Measurements from ENCODE around the gene TGFBR3. TPM values are rescaled to one million over a fixed set of nuclear protein-coding genes. Genes with fewer than 3 reads are reported as not detected.

TGFBR3 gene
- total and polyA plus RNA-seq, 2 of the 4 experiments (the other 2 are of a cell fraction), result 3.0 to 11.3 TPM

- no peak for DNase-seq
- no peak overlapping the region for H4K8ac ChIP-seq (ENCODE audit: low read depth in 2 of 2, low read length in 2 of 2)
- no peak overlapping the region for H4K91ac ChIP-seq (ENCODE audit: insufficient read depth, low read depth, low read length)
- TF ChIP-seq, protein P1, sequence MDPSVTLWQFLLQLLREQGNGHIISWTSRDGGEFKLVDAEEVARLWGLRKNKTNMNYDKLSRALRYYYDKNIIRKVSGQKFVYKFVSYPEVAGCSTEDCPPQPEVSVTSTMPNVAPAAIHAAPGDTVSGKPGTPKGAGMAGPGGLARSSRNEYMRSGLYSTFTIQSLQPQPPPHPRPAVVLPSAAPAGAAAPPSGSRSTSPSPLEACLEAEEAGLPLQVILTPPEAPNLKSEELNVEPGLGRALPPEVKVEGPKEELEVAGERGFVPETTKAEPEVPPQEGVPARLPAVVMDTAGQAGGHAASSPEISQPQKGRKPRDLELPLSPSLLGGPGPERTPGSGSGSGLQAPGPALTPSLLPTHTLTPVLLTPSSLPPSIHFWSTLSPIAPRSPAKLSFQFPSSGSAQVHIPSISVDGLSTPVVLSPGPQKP (IDR thresholded peaks at IDR 0.05; ENCODE audit: borderline replicate concordance, low read depth, low read length), result no peak
- TF ChIP-seq, protein P2, sequence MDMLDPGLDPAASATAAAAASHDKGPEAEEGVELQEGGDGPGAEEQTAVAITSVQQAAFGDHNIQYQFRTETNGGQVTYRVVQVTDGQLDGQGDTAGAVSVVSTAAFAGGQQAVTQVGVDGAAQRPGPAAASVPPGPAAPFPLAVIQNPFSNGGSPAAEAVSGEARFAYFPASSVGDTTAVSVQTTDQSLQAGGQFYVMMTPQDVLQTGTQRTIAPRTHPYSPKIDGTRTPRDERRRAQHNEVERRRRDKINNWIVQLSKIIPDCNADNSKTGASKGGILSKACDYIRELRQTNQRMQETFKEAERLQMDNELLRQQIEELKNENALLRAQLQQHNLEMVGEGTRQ (IDR thresholded peaks at IDR 0.05; ENCODE audit: low read depth, low read length), result no peak
- TF ChIP-seq POLR2A (IDR thresholded peaks at IDR 0.05; ENCODE audit: low read depth, low read length) (no peak), MAFK (IDR thresholded peaks at IDR 0.05; ENCODE audit: low read depth, low read length) (no peak), MAZ (IDR thresholded peaks at IDR 0.05; ENCODE audit: borderline replicate concordance, low read depth, low read length) (no peak), SMC3 (IDR thresholded peaks at IDR 0.05; ENCODE audit: low read depth, low read length) (no peak), MXI1 (IDR thresholded peaks at IDR 0.05; ENCODE audit: borderline replicate concordance, low read depth, low read length) (no peak), CEBPB (IDR thresholded peaks at IDR 0.05; ENCODE audit: low read depth, low read length) (no peak)
- TF ChIP-seq, protein P3, sequence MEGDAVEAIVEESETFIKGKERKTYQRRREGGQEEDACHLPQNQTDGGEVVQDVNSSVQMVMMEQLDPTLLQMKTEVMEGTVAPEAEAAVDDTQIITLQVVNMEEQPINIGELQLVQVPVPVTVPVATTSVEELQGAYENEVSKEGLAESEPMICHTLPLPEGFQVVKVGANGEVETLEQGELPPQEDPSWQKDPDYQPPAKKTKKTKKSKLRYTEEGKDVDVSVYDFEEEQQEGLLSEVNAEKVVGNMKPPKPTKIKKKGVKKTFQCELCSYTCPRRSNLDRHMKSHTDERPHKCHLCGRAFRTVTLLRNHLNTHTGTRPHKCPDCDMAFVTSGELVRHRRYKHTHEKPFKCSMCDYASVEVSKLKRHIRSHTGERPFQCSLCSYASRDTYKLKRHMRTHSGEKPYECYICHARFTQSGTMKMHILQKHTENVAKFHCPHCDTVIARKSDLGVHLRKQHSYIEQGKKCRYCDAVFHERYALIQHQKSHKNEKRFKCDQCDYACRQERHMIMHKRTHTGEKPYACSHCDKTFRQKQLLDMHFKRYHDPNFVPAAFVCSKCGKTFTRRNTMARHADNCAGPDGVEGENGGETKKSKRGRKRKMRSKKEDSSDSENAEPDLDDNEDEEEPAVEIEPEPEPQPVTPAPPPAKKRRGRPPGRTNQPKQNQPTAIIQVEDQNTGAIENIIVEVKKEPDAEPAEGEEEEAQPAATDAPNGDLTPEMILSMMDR (conservative IDR thresholded peaks at IDR 0.05; ENCODE audit: low read depth, low read length), result no peak
- no peaks in the 10 kb centered on the region for H3K27me3 ChIP-seq (ENCODE audit: control insufficient read depth, insufficient read depth, low read length)
- H3K56ac ChIP-seq (ENCODE audit: extremely low read depth, insufficient read depth, low read length), result no peak overlapping the region
- ChIA-PET CTCF (no interaction called here), POLR2A (ENCODE audit: unreplicated experiment) (no interaction called here)
- H3K23ac ChIP-seq (ENCODE audit: low read depth, low read length), result no peak overlapping the region
- H3K4me1 ChIP-seq (ENCODE audit: control insufficient read depth, insufficient read depth, low read length), result peaks cover 5% of the 10 kb centered on the region
- H3K14ac ChIP-seq (replicated peaks; ENCODE audit: low read depth, low read length), result no peak overlapping the region
- no peak overlapping the region for H2AK5ac ChIP-seq (ENCODE audit: low read depth, low read length)
- intact Hi-C loops (cut with micrococcal nuclease) (no loop called here), dilution Hi-C loops (cut with HindIII; ENCODE audit: low sequenced_read_pairs, unreplicated experiment) (no loop called here), in situ Hi-C loops (cut with MboI; ENCODE audit: low sequenced_read_pairs) (no loop called here)
- H2BK120ac ChIP-seq (ENCODE audit: low read depth, low read length), result no peak overlapping the region
- H3K4me3 ChIP-seq (ENCODE audit: insufficient read depth, low read depth, low read length), result no peak overlapping the region
- H2BK5ac ChIP-seq (ENCODE audit: low read depth, low read length, poor library complexity, severe bottlenecking), result no peak overlapping the region
- WGBS, 2 experiments (ENCODE audit: extremely low coverage in 2 of 2, insufficient read length in 1 of 2), result no CpG with 5 or more reads among the region's 2 CpGs
- H2AK9ac ChIP-seq (replicated peaks; ENCODE audit: low read depth, low read length, poor library complexity), result no peak overlapping the region
- H3K36me3 ChIP-seq (ENCODE audit: control insufficient read depth, insufficient read depth, low read length), result peaks cover 3% of the 10 kb centered on the region; the same call in 1 of the 2 replicates
- no peak for ATAC-seq (ENCODE audit: low read depth)
- H3K4ac ChIP-seq (ENCODE audit: low read depth, low read length), result no peak overlapping the region
- H3K9me1 ChIP-seq (ENCODE audit: insufficient read depth, low read length), result peaks cover 2% of the 10 kb centered on the region; the same call in 1 of the 2 replicates
- H3K9me3 ChIP-seq (ENCODE audit: control insufficient read depth, insufficient read depth, low read length), result no peaks in the 10 kb centered on the region
- no peak overlapping the region for H3K4me2 ChIP-seq (ENCODE audit: low read depth, low read length)
- no peaks in the 10 kb centered on the region for H3K79me1 ChIP-seq (ENCODE audit: low read depth in 1 of 2, low read length in 2 of 2)
- no peak overlapping the region for H3K9ac ChIP-seq (ENCODE audit: low read depth, low read length)
- H3K27ac ChIP-seq (ENCODE audit: insufficient read depth, low read length), result no peak overlapping the region
- no peak overlapping the region for H4K5ac ChIP-seq (ENCODE audit: low read depth, low read length)
- no peak overlapping the region for H2BK15ac ChIP-seq (ENCODE audit: low read depth, low read length)
- no peak overlapping the region for H2AFZ ChIP-seq (replicated peaks; ENCODE audit: low read length, poor library complexity)
- no peak overlapping the region for H3K18ac ChIP-seq (ENCODE audit: low read depth, low read length)
- no peak overlapping the region for H2BK20ac ChIP-seq (ENCODE audit: low read depth, low read length)
- no TSS peak for BruUV-seq (replicated peaks)
- no peaks in the 10 kb centered on the region for H4K20me1 ChIP-seq (ENCODE audit: insufficient read depth, low read length)
These were observed 87.2 kb downstream of the TGFBR3 start for GRCh38 chr1:91798740-91799139.
